ENCODE data around the gene PRDM16.
A peak's percentile ranks its signal among the peaks of the same experiment; 100 is the strongest.

Gene PRDM16

DNA sequence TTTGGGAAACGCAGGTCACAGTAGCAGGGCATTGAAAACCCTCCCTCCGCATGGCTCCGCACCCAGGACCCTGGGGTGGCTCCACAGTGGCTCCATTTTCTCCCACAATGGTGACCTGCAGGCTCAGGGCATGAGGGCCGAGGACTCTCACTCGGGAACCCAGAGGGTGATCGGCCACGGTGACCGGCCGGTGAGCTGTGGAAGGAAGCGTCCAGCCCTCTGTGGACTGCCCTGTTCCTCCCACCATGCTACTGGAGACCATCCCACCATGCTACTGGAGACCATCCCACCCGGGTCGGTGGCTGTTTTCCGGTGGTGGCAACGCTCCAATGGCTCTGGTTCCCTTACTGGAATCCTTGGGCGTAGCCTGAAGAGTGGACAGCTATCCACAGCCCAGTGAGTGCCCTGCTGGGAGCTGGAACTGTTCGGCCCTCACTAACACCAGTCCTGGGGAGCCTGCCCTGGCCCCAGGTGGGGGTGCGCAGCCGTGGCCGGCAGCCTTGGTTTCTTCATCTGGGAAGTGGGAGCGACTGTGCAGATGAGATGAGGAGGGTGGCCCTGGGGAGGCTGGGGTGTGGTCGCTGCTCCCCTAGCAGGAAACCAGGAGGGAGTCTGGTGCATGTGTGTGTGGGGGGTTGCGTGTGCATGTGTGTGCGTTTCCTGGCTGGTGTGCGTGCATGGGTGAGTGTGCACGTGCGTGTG is 59.6 kb downstream of the PRDM16 start:
- DNase-seq, result no peak

DNA sequence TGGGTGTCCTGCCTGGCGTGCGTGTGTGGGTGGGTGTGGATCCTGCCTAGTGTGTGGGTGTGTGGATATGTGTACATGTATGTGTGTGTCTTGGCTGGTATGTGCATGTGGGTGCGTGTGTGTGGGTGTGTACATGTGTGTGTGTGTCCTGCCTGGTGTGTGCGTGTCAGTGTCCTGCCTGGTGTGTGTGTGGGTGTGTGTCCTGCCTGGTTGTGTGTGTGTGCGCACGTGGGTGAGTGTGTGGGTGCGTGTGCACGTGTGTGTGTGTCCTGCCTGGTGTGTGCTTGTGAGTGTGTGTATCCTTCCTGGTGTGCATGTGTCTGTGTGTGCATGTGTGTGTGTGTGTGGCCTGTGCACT is 60.1 kb downstream of the PRDM16 start:
- DNase-seq, result no peak

DNA sequence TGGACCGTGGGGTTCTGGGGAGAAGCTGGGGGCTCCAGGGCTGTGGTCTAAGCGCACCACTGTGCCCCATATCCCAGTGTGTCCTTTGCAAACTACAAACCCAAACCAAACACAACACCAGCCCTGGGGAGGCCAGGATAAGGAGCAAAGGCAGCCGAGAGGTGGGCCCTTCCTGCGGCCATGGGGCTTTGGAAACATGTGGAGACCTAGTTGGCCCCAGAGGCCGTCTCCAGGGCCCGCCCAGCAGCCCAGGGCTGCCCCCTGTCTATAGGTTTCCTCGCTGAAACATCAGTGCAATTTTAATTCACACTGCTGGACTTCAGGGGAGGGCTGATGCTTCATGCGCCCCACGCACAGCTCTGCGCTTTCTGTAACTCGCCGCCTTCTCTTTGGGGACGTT is 61.3 kb downstream of the PRDM16 start:
- DNase-seq, result no peak

DNA sequence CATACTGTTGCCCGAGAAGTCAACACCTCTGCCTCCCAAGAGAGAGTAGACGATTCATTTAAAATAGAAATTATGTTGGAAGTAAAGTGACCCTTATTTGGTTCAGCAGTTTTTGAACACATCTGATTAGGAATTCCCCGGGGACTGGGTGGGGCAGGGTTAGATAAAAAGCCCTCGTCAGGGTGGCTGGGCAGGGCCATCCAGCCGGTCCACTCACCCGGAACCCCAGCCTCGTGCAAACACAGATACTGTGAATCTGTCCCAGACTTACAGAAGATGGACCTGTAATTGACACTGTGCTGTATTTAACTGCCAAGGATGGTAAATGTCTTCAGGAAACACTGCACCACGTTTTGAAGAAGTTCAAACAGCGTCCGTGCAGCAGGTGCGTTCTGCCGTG is 63.7 kb downstream of the PRDM16 start:
- DNase-seq, result no peak

DNA sequence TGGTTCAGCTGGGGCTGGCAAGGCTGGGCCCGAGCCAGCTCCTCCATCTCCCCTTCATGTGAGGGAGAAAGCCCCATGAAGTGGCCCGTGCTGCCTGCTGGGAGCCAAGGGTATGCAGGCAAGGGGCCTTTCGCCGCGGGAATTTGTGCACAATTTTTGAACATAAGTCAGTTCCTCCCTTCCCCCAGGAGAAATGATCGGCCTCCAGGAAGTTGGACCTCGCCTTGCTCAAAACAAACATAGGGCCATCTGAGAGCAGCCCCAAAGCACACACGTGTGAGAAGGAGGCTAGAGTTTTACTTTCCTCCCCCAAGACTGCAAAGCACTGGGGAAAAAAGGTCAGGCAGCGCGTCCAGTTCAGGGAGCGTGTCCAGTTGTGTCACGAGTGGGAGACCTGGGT is 64.7 kb downstream of the PRDM16 start:
- DNase-seq, result no peak

DNA sequence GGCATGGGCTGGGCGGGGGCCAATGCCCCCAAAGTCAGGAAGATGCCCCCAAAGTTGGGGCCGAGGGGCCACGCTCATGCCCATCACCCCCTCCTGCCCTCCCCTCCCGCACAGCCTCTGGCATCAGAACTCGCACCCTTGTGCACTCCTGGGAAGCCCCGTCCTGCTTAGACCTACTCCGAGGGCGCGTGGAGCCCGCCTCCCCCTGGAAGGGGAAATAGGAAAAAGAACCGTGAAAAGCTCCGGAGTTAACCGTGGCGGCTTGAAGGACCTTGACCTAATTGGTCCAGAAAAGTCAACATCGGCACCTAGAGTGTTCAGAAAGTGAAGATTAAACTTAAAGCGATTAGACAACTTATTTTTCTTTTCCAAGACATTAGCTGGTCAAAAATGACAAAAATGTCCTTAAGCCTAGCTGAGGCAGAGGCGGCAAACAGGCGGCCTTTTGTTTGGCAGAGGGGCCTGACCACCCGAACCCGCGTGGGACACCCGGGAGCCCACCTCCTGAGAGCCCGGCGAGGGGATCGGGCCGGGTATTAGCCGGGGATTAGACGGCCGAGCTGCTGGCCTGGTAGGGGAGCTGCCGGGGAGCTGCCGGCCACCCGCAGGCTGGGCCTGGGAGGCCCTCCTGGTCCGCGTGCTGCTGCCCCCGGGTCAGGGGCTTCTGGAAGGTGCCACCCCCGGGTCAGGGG is 65.5 kb downstream of the PRDM16 start:
- DNase-seq, result no peak

DNA sequence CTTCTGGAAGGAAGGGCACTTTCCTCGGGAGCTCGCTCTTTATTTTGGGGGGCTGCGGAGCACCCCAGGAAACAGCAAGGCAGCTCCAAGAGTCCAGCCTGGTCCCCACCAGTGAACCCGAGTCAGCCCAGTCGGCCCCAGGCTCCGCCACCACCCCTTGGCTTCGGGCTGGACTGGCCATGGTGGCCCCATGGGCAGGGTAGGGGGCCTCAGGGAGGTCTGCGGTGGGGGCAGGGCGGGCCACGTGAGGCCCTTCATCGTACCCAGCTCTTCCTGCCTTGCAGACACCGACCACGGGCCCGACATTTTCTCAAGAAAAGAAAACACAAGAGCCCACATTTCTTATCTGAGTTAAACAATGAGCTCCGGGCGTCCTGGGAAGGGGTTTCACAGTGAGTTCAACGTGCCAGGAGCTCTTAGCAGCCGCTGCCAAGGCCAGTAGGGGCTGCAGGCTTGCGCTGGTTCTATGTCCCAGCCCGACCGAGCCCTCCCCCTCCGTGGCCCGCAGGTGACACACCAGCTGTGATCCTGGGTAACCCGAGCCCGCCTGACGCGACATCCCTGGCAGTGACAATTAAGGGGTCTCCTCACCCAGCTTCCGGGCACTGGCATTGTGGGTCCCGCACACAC is 66.2 kb downstream of the PRDM16 start:
- peak in 1 of 3 experiments; percentile 52 for DNase-seq

DNA sequence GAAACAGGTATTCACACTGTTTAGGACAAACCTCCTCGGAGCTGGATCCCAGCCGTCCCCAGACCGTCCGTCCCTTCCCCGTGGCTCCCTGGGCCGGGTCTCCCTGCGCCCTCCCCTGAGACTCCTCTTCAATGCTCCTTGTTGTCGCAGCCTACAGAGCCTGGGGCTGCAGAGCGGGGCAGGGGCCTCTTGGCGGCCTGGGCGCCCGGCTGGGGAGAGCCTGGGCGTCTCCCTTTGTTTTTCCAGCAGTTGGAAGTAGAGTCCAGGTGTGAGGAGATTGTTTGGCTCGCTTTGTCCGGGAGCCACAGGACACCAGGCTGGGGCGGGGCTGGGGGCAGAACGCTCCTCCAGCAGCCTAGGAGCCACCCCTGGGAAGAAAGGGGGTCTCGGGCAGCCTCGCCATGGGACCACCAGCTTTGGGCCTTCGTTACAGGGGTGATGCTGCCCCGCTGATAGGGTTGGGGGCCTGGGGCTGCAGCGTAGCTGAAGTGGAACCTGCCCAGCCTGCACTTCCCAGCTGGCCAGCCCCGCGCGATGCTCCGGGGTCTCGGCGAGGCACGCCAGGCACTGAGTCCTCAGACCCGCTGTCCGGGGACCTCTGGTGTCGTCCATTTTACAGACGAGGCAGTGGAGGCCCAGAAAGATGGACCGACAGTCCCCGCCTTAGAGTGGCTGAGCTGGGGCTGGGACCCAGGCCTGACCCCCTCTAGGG is 66.9 kb downstream of the PRDM16 start:
- DNase-seq, result peak in 2 of 3 experiments; percentile 25 to 52

DNA sequence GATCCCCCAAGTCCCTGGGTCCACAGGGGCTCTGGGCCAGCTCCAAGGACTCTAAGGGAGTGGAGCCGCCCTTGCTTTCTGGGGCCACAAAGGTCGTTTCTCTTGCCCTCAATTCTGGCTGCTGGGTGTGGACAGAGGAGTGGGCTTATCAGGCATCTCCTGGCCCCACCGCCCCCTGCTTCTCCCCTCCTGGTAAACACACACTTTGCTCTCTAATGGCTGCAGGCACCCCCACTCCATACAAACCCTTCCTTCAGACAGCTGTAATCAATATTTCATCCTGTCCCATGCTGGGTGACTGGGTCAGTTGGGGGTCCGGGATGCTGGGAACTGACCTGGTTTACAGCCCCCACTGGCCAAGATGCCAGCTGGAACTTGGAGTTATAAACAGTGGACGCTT is 67.5 kb downstream of the PRDM16 start:
- no peak for DNase-seq

DNA sequence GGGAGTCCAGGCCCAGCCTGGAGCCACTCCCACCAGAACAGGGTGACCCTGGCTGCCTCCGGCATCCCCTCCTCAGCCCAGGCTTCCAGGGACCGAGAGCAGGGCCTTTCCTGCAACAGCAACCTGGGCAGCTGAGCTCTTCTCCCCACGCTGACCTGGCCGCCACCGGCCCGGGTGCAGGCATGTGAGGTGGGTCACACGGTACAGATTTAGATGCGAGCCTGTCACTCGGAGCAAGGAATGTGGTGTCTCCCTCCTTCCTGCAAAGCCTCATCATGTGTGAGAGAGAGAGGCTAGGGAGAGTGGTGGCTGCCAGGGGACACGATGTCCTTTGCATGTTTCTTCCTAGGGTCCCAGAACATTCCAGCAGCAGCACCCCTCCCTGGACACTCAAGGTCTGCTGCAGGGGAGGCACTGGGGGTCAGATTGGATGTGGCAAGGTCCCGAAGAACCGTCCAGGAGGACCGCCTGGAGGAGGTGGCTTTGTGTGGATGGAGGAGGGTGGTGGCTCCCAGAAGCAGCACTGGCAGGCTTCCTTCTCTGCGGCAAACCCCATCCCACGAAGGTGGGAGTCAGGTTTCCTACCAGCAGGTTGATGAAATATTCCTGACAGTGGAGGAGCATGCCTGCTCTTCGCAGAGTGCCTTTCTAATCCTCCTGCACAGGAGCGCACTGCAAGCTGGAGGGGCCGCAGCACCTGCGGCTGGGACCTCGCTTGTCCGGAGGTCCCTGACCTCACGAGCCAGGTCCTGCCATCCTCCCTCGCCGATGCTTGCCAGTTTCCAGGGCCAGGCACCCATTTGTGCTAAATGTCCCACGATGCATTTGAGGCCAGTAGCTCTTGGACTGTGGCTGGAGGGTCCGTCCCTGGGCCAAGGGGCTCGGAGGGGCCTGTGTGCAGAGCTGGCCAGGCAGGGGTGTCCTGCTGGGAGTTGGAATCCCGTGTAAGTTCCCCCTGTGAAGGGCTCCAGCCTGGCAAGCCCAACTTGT is 68.4 kb downstream of the PRDM16 start:
- DNase-seq, result no peak

DNA sequence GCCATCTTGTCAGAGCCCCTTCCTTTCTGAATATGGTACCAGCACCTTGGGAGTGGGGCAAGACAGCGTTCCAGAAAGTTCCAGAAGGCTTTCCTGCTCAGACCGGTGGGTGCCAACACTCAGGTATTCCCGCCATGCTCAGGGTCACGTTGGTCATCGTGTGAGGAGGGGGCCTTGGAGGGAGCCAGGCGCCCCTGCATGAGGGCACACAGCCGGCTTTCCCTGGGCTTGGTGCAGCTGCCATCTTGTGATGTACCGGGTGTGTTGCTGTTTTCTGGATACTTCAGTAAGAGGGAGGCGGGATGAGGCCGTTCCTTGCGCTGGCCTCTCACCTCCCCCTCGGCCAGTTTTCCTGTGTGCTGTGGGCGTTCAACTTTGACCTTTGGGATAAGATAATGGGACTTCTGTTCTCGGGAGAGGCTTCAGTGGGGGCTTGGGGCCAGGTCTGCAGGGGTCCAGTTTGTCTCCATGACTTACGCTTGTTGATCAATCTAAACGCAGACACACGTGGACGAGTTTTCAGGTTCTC is 69.7 kb downstream of the PRDM16 start:
- no peak for DNase-seq

DNA sequence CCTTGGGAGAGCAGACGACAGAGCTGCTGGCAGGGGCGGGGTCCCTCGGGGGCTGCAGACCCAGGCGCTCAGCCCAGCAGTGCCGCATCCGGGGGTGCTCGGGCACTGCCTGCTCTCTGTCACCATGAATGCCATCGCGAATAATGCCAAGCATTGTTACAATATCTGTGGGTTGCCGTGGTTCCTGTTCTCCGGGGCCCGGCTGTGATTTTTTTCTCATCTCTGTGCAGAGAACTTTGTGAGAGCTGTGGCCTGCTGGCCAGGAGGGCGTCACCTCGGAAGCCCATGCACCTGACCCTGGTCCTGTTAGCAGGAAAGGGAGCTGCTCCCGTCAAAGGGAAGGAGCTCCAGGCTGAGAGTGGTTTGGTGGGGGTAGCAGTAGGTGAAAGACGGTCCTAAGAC is 70.4 kb downstream of the PRDM16 start:
- DNase-seq, result no peak

DNA sequence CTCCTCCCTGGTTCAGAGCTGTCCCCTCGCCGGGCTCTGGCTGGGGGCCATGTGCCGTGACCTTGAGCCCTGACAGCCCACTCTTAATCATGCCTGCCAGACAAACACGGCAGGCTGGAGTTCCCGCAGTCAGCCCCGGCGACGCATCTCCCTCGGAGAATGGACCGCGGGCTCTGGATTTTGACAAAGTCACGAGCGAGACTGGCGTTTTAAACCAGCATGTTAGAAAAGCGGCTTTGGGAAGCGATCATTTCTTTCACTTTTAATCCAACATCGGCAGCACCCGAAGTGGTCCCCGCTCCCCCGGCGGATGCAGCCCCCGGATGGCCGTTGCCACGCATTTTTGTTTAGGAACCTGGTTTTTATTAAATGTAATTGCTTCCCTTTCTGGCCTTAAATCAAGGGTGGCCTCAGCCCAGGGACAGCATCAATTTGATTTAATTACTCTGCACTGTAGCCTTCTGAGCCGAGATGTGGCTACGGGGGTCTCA is 70.9 kb downstream of the PRDM16 start:
- no peak for DNase-seq

DNA sequence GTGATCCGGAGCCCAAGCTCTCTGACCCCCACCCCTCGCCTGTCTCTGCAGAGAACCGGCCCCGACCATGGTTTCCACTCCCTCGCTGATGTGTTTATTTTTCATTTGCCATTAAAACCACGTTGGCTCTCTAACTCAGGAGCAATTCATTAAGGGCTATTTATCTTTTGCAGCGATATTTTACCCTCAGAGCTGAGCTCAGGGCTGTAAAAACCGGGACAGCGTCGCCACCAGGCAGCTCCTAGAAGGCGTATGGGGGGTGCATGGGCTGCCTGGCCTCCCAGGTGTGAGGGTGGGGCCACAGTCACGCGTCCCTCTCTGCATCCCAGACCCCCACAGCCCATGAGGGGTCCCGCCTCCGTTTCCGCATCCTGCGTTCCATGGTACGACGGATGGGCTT is 71.4 kb downstream of the PRDM16 start:
- DNase-seq, result no peak

DNA sequence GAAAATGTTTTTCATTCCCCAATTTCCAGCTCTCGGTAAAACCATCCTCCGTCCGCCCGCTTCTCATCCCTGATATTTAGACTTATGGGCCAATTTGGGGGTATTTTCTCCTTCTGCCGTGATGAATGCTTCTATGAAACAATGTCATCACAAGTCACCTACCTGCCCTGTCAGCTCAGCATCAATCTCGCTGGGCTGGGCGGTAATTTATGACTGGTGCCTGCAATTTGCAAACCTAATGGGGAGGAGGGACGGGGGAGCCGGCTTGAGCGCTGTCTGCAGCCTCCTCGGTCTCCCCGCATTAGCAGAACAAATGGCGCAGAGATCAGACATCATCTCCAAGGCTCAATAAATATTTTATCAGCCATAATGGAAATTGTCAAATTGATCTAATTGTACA is 72.1 kb downstream of the PRDM16 start:
- DNase-seq, result peak in 1 of 3 experiments; percentile 19

DNA sequence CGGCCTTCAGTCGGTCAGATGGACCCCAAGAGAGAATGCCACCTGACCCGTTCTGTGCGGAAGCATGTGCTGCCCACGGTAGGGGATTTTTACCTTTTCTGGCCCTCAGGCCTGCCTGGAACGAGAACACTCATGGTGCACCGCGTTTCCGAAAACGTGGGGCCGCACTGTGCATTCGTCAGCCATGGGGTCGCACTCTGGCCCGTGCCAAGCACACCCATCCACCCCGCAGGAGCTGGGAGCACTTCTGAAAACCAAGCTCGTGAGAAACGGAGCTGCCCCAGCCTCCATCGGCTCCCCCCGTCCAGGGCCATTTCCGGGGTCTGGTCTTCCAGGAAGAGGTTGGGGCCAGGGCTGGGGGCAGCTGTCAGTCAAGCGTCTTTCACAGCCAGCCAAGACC is 72.8 kb downstream of the PRDM16 start:
- DNase-seq, result no peak

DNA sequence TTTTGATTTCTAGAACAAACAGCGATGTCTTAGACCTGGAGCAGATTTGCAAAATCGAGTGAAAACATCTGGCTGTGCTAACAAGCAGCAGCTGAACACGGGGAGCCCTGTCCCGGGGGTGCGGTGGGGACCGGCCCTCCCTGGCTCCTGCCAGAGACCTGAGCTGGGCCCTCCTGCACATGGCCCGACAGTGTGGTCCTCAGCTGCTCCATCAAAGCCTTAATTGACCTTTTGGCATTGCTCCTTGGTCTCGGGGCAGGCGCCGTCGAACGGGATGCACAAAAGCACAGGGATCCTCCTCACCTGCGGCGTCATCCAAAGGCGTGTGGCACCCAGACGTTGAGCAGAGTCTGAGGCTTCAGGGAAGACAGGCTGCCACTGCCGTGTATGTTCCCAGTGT is 73.2 kb downstream of the PRDM16 start:
- no peak for DNase-seq

DNA sequence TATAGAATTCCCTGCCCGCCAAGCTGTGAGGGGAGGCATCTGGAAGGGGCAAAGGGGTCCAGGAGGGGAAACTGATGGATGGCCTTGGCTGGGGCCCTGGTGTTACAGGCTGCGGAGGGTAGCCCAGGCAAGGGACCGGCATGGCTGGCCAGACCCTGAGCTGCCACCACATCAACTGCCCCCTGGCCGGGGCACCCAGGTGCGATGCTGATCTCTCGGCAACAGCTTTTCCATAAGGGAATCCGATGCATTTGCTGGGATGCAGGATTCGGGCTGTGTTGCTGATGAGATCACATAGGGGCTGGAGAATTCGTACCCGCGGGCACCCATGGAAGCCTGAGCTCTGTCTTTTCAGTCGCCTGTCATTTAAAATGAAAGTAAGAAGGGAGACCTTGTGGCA is 73.7 kb downstream of the PRDM16 start:
- no peak for DNase-seq

DNA sequence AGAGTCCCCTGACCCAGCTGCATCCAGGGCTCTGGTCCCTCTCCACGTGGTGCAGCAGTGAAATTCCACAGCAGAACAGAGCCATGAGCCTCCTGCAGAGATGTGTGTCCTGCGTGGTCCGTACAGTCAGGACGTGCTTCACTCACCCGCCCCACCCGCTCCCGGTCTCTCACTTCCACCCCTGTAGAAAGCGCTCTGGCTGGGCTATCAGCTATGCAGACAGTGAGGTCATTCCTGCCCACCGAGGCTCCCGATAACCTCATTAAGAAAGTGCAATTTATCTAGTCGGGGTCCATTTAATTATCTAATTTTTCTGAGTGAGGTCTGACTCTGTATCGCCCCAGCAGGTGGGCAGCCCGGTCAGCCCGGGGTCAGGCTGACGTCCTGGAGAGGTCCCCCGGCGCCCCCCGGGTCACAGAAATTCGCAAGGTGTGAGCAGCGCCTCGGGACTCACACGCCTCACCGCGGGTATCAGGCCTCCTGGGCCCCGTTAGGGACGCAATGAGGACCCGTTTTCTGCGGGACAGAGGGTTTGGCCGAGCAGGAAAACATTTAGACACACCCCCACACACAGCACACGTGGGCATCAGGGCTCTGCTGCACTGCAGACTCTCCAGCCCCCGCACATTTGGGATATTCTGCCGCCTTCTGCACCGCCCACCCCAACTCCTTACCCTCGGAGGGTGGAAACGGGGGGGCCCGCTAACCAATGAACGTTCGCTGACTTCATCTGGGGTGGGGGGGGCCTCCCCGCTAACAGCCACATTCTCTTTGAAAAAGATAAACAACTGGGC is 76.7 kb downstream of the PRDM16 start:
- DNase-seq, result no peak

DNA sequence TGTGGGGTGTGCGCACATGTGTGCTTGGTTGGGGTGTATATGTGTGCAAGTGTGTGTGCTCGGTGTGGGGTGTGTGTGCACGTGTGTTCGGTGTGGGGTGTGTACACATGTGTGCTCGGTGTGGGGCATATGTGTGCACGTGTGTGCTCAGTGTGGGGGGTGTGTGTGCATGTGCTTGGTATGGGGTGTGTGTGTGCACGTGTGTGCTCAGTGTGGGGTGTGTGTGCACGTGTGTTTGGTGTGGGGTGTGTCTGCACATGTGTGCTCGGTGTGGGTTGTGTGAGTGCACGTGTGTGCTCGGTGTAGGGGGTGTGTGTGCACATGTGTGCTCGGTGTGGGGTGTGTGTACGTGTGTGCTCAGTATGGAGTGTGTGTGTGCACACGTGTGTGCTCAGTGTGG is 77.5 kb downstream of the PRDM16 start:
- DNase-seq, result no peak

DNA sequence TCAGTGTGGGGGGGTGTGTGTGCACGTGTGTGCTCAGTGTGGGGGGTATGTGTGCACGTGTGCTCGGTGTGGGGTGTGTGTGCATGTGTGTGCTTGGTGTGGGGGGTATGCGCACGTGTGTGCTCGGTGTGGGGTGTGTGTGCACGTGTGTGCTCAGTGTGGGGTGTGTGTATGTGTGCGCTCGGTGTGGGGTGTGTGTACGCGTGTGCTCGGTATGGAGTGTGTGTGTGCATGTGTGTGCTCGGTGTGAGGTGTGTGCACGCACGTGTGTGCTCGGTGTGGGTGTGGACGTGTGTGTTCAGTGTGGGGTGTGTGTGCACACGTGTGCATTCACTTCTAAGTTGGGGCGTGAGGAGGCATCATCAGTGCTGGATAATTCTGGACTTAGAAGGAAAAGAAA is 77.9 kb downstream of the PRDM16 start:
- DNase-seq, result no peak

Measured in NCI-H1417 (cell line).